OCI-LY7 (cell line): ENCODE measurements around the gene NNT. TPM values are rescaled to one million over a fixed set of nuclear protein-coding genes. Genes with fewer than 3 reads are reported as not detected.

Experiments used
- BruUV-seq: library from RNA; stranded (reverse); fragments of 400-500 nt; replicated peaks from 2 replicates; lab custom pipeline; 2021; lab: Mats Ljungman, UMichigan
- CTCF ChIA-PET: fragments of 300-600 bp; sonication (Branson Sonifier 250); formaldehyde crosslinking; loops from one replicate; lab custom pipeline; 2022; ENCODE audit warnings: antibody characterized with exemption; ENCODE audit not compliant: unreplicated experiment; lab: Charles Lee
- POLR2A ChIA-PET: fragments of 300-600 bp; sonication (Branson Sonifier 250); formaldehyde crosslinking; loops from one replicate; lab custom pipeline; 2022; ENCODE audit warnings: antibody characterized with exemption; lab: Charles Lee
- DNase-seq: peaks from one replicate; pipeline ENCODE4 v3.0.0-alpha.2; 2015; ENCODE audit warnings: low spot score
- H2AFZ ChIP-seq: fragments of 200-600 bp; sonication (generic), shearing (Covaris generic); 2 replicates; pipeline ENCODE4 v1.6.1; 2014; ENCODE audit warnings: mild to moderate bottlenecking, antibody characterized with exemption, low read length, moderate library complexity
- H3K27ac ChIP-seq: fragments of 200-600 bp; sonication (generic); 2 replicates; pipeline ENCODE4 v1.5.1; 2014; ENCODE audit warnings: mixed run types, low read depth, mild to moderate bottlenecking, moderate library complexity, low read length, inconsistent platforms; ENCODE audit not compliant: poor library complexity, severe bottlenecking
- H3K36me3 ChIP-seq: fragments of 200-600 bp; sonication (generic); 2 replicates; pipeline ENCODE4 v1.6.1; 2014; ENCODE audit warnings: mild to moderate bottlenecking, antibody characterized with exemption, low read length, moderate library complexity, mixed read lengths; ENCODE audit not compliant: insufficient read depth
- H3K4me1 ChIP-seq: fragments of 200-600 bp; sonication (generic); 2 replicates; pipeline ENCODE4 v1.5.1; 2014; ENCODE audit warnings: mild to moderate bottlenecking, low read length; ENCODE audit not compliant: insufficient read depth, poor library complexity, severe bottlenecking
- H3K4me2 ChIP-seq: fragments of 200-600 bp; sonication (generic); 2 replicates; pipeline ENCODE4 v1.6.1; 2014; ENCODE audit warnings: mild to moderate bottlenecking, low read length
- H3K4me3 ChIP-seq: fragments of 200-600 bp; sonication (generic); 2 replicates; pipeline ENCODE4 v1.5.1; 2014; ENCODE audit warnings: mild to moderate bottlenecking, low read depth, low read length; ENCODE audit not compliant: poor library complexity, severe bottlenecking
- H3K79me2 ChIP-seq: fragments of 200-600 bp; sonication (generic); 2 replicates; pipeline ENCODE4 v1.6.1; 2016; ENCODE audit warnings: low read depth, mild to moderate bottlenecking, low read length, moderate library complexity, mixed read lengths; ENCODE audit not compliant: insufficient read depth
- H3K9me2 ChIP-seq: fragments of 200-600 bp; sonication (generic); 2 replicates; pipeline ENCODE4 v1.6.1; 2016; ENCODE audit warnings: mild to moderate bottlenecking, low read length, mixed read lengths; ENCODE audit not compliant: insufficient read depth
- H3K9me3 ChIP-seq: fragments of 200-600 bp; sonication (generic); 2 replicates; pipeline ENCODE4 v1.6.1; 2014; ENCODE audit warnings: mild to moderate bottlenecking, mixed run types, low read length, mixed read lengths
- H4K20me1 ChIP-seq: fragments of 200-600 bp; sonication (generic); 2 replicates; pipeline ENCODE4 v1.6.1; 2014; ENCODE audit warnings: mild to moderate bottlenecking, antibody characterized with exemption, low read length, moderate library complexity, mixed read lengths; ENCODE audit not compliant: insufficient read depth
- CTCF ChIP-seq: fragments of 200-600 bp; sonication (generic); conservative IDR thresholded peaks from 2 replicates; pipeline ENCODE4 v1.5.1; 2014; ENCODE audit warnings: mild to moderate bottlenecking, antibody characterized with exemption, low read length, moderate library complexity, mixed read lengths
- EZH2phosphoT487 ChIP-seq: fragments of 200-600 bp; sonication (generic); IDR thresholded peaks from 2 replicates; pipeline ENCODE4 v1.6.1; 2018; ENCODE audit warnings: low read depth, borderline replicate concordance, mild to moderate bottlenecking, mixed run types, antibody characterized with exemption, low read length, moderate library complexity, mixed read lengths
- intact Hi-C: fragments of 100-400 bp; cut with micrococcal nuclease; formaldehyde crosslinking; loops from one replicate; pipeline ENCODE4 v1.10.0; 2022; ENCODE audit not compliant: unreplicated experiment
- total RNA-seq, 2 experiments: library from RNA; depleted of rRNA in 1 of 2; stranded (reverse); fragments of >200 nt in 1 of 2; shearing (Covaris generic) in 1 of 2; gene quantifications; 2 replicates each; pipeline ENCODE4 v1.2.3, GENCODE V29; 2014 to 2022

Gene NNT
- total RNA-seq, 2 experiments from 2014 or later = 33.6 to 98.3 TPM

DNA sequence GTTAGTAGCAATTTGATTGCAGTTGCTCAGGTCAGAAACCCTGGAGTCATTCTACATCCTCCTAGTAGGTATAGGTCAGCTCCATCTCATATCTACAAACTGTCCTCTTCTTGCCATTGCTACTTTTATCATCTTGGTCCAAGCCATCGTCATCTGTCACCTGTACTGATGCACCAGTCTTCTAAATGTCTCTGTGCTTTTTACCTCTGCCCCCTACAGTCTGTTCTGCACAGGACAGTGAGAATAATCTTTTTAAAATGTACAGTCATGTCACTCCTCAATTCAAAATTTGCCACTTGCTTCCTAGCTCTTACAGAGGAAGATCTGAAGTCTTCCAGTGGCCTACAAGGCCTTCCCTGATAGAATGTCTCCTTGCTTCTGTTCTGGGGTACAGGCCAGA lies 6.8 kb downstream of the NNT start:
- H3K4me2 ChIP-seq = no peak overlapping the region
- 0 out of 2 replicates have a peak, but pooled peaks cover 1% of the 10 kb centered on the region for H3K79me2 ChIP-seq
- H3K4me1 ChIP-seq = no peaks in the 10 kb centered on the region
- BruUV-seq = no TSS peak
- DNase-seq = peak; percentile 40
- H3K9me3 ChIP-seq = no peaks in the 10 kb centered on the region
- intact Hi-C loops = no loop called here
- no peaks in the 10 kb centered on the region for H4K20me1 ChIP-seq
- H3K27ac ChIP-seq = no peak overlapping the region
- no peaks in the 10 kb centered on the region for H3K9me2 ChIP-seq
- ChIA-PET POLR2A (interaction anchor here (0.6 to 1.2 kb wide), 7 partner anchors 9 to 585 kb away, joined by 3 to 8 read pairs (median 3); no protein-coding TSS in a partner anchor), CTCF (no interaction called here)
- TF ChIP-seq EZH2phosphoT487 = no peak
- peak; percentile 70 for TF ChIP-seq CTCF
- H3K36me3 ChIP-seq = peaks cover 65% of the 10 kb centered on the region
- H3K4me3 ChIP-seq = no peak overlapping the region
- no peak overlapping the region for H2AFZ ChIP-seq

GRCh38 chr5:43613370-43613769 lies 10.4 kb downstream of the NNT start:
- no TSS peak for BruUV-seq
- Histone ChIP-seq H3K27ac (no peak overlapping the region), H3K4me2 (no peak overlapping the region), H4K20me1 (no peaks in the 10 kb centered on the region), H3K4me1 (no peaks in the 10 kb centered on the region), H3K4me3 (no peak overlapping the region), H2AFZ (no peak overlapping the region), H3K9me2 (no peaks in the 10 kb centered on the region), H3K9me3 (no peaks in the 10 kb centered on the region), H3K79me2 (no peaks in the 10 kb centered on the region), H3K36me3 (peaks cover 81% of the 10 kb centered on the region)
- intact Hi-C loops = no loop called here
- CTCF ChIA-PET = no interaction called here
- DNase-seq = no peak
- POLR2A ChIA-PET = interaction anchor here (0.6 kb wide), 1 partner anchor 26 kb away, joined by 3 read pairs; no protein-coding TSS in a partner anchor
- TF ChIP-seq CTCF = no peak
- no peak for TF ChIP-seq EZH2phosphoT487

GRCh38 chr5:43615445-43616184 lies 12.6 kb downstream of the NNT start:
- no peak overlapping the region for H3K4me2 ChIP-seq
- H2AFZ ChIP-seq = no peak overlapping the region
- no peaks in the 10 kb centered on the region for H3K9me2 ChIP-seq
- H3K4me3 ChIP-seq = no peak overlapping the region
- no peaks in the 10 kb centered on the region for H3K9me3 ChIP-seq
- no peaks in the 10 kb centered on the region for H4K20me1 ChIP-seq
- H3K4me1 ChIP-seq = no peaks in the 10 kb centered on the region
- intact Hi-C loops = no loop called here
- peaks cover 75% of the 10 kb centered on the region for H3K36me3 ChIP-seq
- H3K27ac ChIP-seq = no peak overlapping the region
- no peaks in the 10 kb centered on the region for H3K79me2 ChIP-seq
- CTCF ChIA-PET = no interaction called here
- no peak for TF ChIP-seq CTCF
- no peak for TF ChIP-seq EZH2phosphoT487
- no peak for DNase-seq
- POLR2A ChIA-PET = interaction anchor here (0.8 to 1.6 kb wide), 5 partner anchors 10 to 132 kb away, joined by 3 to 5 read pairs (median 3); partner anchors contain the start of genes NNT and TMEM267
- BruUV-seq = no TSS peak
